ENCODE data around the gene HARBI1.

The HARBI1 gene

GRCh38 chr11:46659908-46660307 is 42.9 kb upstream of the HARBI1 start:
- H3K9me3 ChIP-seq (ENCODE audit: insufficient read depth, low read length), result no peaks in the 10 kb centered on the region
- no peak overlapping the region for H3K4me3 ChIP-seq (ENCODE audit: insufficient read length, low read depth)
- DNase-seq (ENCODE audit: low read depth, low spot score), result no peak
- peaks cover 71% of the 10 kb centered on the region for H3K36me3 ChIP-seq (ENCODE audit: insufficient read depth, insufficient read length, low read length)
- H3K9ac ChIP-seq (ENCODE audit: insufficient read length, low read depth), result no peak overlapping the region
- no peaks in the 10 kb centered on the region for H3K27me3 ChIP-seq (ENCODE audit: insufficient read depth, insufficient read length)
- H3K4me1 ChIP-seq (ENCODE audit: insufficient read depth, insufficient read length), result no peaks in the 10 kb centered on the region
- TF ChIP-seq YY1 (IDR thresholded peaks at IDR 0.05; ENCODE audit: insufficient read depth, insufficient read length), result no peak
- TF ChIP-seq SUZ12 (IDR thresholded peaks at IDR 0.05; ENCODE audit: extremely low read depth, insufficient read depth, insufficient read length), result no peak
- no peak for TF ChIP-seq ZNF274 (IDR thresholded peaks at IDR 0.05; ENCODE audit: low read depth, low read length)

- Histone ChIP-seq H3K4me1 (ENCODE audit: insufficient read depth, insufficient read length) (no peaks in the 10 kb centered on the region), H3K9ac (ENCODE audit: insufficient read length, low read depth) (no peak overlapping the region), H3K36me3 (ENCODE audit: insufficient read depth, insufficient read length, low read length) (peaks cover 69% of the 10 kb centered on the region), H3K4me3 (ENCODE audit: insufficient read length, low read depth) (no peak overlapping the region), H3K9me3 (ENCODE audit: insufficient read depth, low read length) (no peaks in the 10 kb centered on the region), H3K27me3 (ENCODE audit: insufficient read depth, insufficient read length) (no peaks in the 10 kb centered on the region)
- no peak for DNase-seq (ENCODE audit: low read depth, low spot score)
- TF ChIP-seq ZNF274 (IDR thresholded peaks at IDR 0.05; ENCODE audit: low read depth, low read length) (no peak), YY1 (IDR thresholded peaks at IDR 0.05; ENCODE audit: insufficient read depth, insufficient read length) (no peak)
These were observed 41.2 kb upstream of the HARBI1 start for GRCh38 chr11:46658259-46658658.

GRCh38 chr11:46657186-46657585 is 40.2 kb upstream of the HARBI1 start:
- H3K9ac ChIP-seq (ENCODE audit: insufficient read length, low read depth), result no peak overlapping the region
- H3K27me3 ChIP-seq (ENCODE audit: insufficient read depth, insufficient read length), result no peaks in the 10 kb centered on the region
- TF ChIP-seq ZNF274 (IDR thresholded peaks at IDR 0.05; ENCODE audit: low read depth, low read length), result no peak
- no peak for TF ChIP-seq SUZ12 (IDR thresholded peaks at IDR 0.05; ENCODE audit: extremely low read depth, insufficient read depth, insufficient read length)
- TF ChIP-seq YY1 (IDR thresholded peaks at IDR 0.05; ENCODE audit: insufficient read depth, insufficient read length), result no peak
- no peak overlapping the region for H3K4me3 ChIP-seq (ENCODE audit: insufficient read length, low read depth)
- no peak for DNase-seq (ENCODE audit: low read depth, low spot score)
- no peaks in the 10 kb centered on the region for H3K4me1 ChIP-seq (ENCODE audit: insufficient read depth, insufficient read length)
- H3K9me3 ChIP-seq (ENCODE audit: insufficient read depth, low read length), result no peaks in the 10 kb centered on the region
- peaks cover 79% of the 10 kb centered on the region for H3K36me3 ChIP-seq (ENCODE audit: insufficient read depth, insufficient read length, low read length)

- H3K9me3 ChIP-seq (ENCODE audit: insufficient read depth, low read length), result no peaks in the 10 kb centered on the region
- H3K27me3 ChIP-seq (ENCODE audit: insufficient read depth, insufficient read length), result no peaks in the 10 kb centered on the region
- no peak overlapping the region for H3K4me3 ChIP-seq (ENCODE audit: insufficient read length, low read depth)
- no peak overlapping the region for H3K9ac ChIP-seq (ENCODE audit: insufficient read length, low read depth)
- peaks cover 84% of the 10 kb centered on the region for H3K36me3 ChIP-seq (ENCODE audit: insufficient read depth, insufficient read length, low read length)
- no peak for DNase-seq (ENCODE audit: low read depth, low spot score)
- no peaks in the 10 kb centered on the region for H3K4me1 ChIP-seq (ENCODE audit: insufficient read depth, insufficient read length)
- TF ChIP-seq YY1 (IDR thresholded peaks at IDR 0.05; ENCODE audit: insufficient read depth, insufficient read length), result no peak
- TF ChIP-seq ZNF274 (IDR thresholded peaks at IDR 0.05; ENCODE audit: low read depth, low read length), result no peak
- no peak for TF ChIP-seq SUZ12 (IDR thresholded peaks at IDR 0.05; ENCODE audit: extremely low read depth, insufficient read depth, insufficient read length)
These were observed 38.6 kb upstream of the HARBI1 start for GRCh38 chr11:46655631-46656030.

GRCh38 chr11:46649180-46649738 is 32.2 kb upstream of the HARBI1 start:
- no peaks in the 10 kb centered on the region for H3K9me3 ChIP-seq (ENCODE audit: insufficient read depth, low read length)
- no peak overlapping the region for H3K9ac ChIP-seq (ENCODE audit: insufficient read length, low read depth)
- H3K36me3 ChIP-seq (ENCODE audit: insufficient read depth, insufficient read length, low read length), result peaks cover 74% of the 10 kb centered on the region
- TF ChIP-seq ZNF274 (IDR thresholded peaks at IDR 0.05; ENCODE audit: low read depth, low read length), result no peak
- TF ChIP-seq YY1 (IDR thresholded peaks at IDR 0.05; ENCODE audit: insufficient read depth, insufficient read length), result no peak
- no peak for TF ChIP-seq SUZ12 (IDR thresholded peaks at IDR 0.05; ENCODE audit: extremely low read depth, insufficient read depth, insufficient read length)
- DNase-seq (ENCODE audit: low read depth, low spot score), result peak; percentile 43
- no peaks in the 10 kb centered on the region for H3K27me3 ChIP-seq (ENCODE audit: insufficient read depth, insufficient read length)
- H3K4me3 ChIP-seq (ENCODE audit: insufficient read length, low read depth), result no peak overlapping the region
- H3K4me1 ChIP-seq (ENCODE audit: insufficient read depth, insufficient read length), result no peaks in the 10 kb centered on the region

- no peaks in the 10 kb centered on the region for H3K4me1 ChIP-seq (ENCODE audit: insufficient read depth, insufficient read length)
- peaks cover 6% of the 10 kb centered on the region; the same call in 1 of the 2 replicates for H3K9me3 ChIP-seq (ENCODE audit: insufficient read depth, low read length)
- H3K9ac ChIP-seq (ENCODE audit: insufficient read length, low read depth), result no peak overlapping the region
- no peaks in the 10 kb centered on the region for H3K27me3 ChIP-seq (ENCODE audit: insufficient read depth, insufficient read length)
- no peak overlapping the region for H3K4me3 ChIP-seq (ENCODE audit: insufficient read length, low read depth)
- TF ChIP-seq ZNF274 (IDR thresholded peaks at IDR 0.05; ENCODE audit: low read depth, low read length) (no peak), SUZ12 (IDR thresholded peaks at IDR 0.05; ENCODE audit: extremely low read depth, insufficient read depth, insufficient read length) (no peak), YY1 (IDR thresholded peaks at IDR 0.05; ENCODE audit: insufficient read depth, insufficient read length) (no peak)
- DNase-seq (ENCODE audit: low read depth, low spot score), result no peak
- H3K36me3 ChIP-seq (ENCODE audit: insufficient read depth, insufficient read length, low read length), result peaks cover 58% of the 10 kb centered on the region
These were observed 27.0 kb upstream of the HARBI1 start for GRCh38 chr11:46643986-46644385.

- Histone ChIP-seq H3K27me3 (ENCODE audit: insufficient read depth, insufficient read length) (no peaks in the 10 kb centered on the region), H3K9me3 (ENCODE audit: insufficient read depth, low read length) (peaks cover 6% of the 10 kb centered on the region; the same call in 1 of the 2 replicates), H3K4me3 (ENCODE audit: insufficient read length, low read depth) (no peak overlapping the region), H3K36me3 (ENCODE audit: insufficient read depth, insufficient read length, low read length) (peaks cover 58% of the 10 kb centered on the region), H3K4me1 (ENCODE audit: insufficient read depth, insufficient read length) (no peaks in the 10 kb centered on the region), H3K9ac (ENCODE audit: insufficient read length, low read depth) (no peak overlapping the region)
- no peak for TF ChIP-seq YY1 (IDR thresholded peaks at IDR 0.05; ENCODE audit: insufficient read depth, insufficient read length)
- TF ChIP-seq ZNF274 (IDR thresholded peaks at IDR 0.05; ENCODE audit: low read depth, low read length), result no peak
- no peak for TF ChIP-seq SUZ12 (IDR thresholded peaks at IDR 0.05; ENCODE audit: extremely low read depth, insufficient read depth, insufficient read length)
- DNase-seq (ENCODE audit: low read depth, low spot score), result no peak
These were observed 26.5 kb upstream of the HARBI1 start for GRCh38 chr11:46643531-46643930.

Measured in NT2/D1 (cell line).